Measurements from ENCODE around the gene HACD3.
"Not testable (repeated sequence)": the region's sequence is repeated elsewhere in the genome, so short reads cannot be mapped to it uniquely, and the experiment has no call there.

HACD3 gene

GRCh38 chr15:65530318-65531111, at the start of gene HACD3:
Gene HACD3, plus strand, starts transcription at chr15:65530463. Its CDS starts 169 bp downstream, at chr15:65530632.
- FAIRE-seq = no peak

- FAIRE-seq = peak; percentile 41
Measured at GRCh38 chr15:65484876-65485275, 45.4 kb upstream of the HACD3 start.

- no peak for FAIRE-seq
Measured at GRCh38 chr15:65494076-65494475, 36.2 kb upstream of the HACD3 start.

- no peak for FAIRE-seq
Measured at GRCh38 chr15:65509321-65509720, 20.9 kb upstream of the HACD3 start.

GRCh38 chr15:65512189-65512588, 18.1 kb upstream of the HACD3 start:
- FAIRE-seq = no peak

- FAIRE-seq = no peak
Measured at GRCh38 chr15:65512807-65513416, 17.4 kb upstream of the HACD3 start.

- FAIRE-seq = peak; percentile 49
Measured at GRCh38 chr15:65516997-65517865, 13.0 kb upstream of the HACD3 start, which contains the start of gene DPP8. Gene DPP8, minus strand, starts transcription at chr15:65517689. Its CDS starts 5,136 bp downstream, at chr15:65512553.

GRCh38 chr15:65517866-65518207, 12.4 kb upstream of the HACD3 start:
- FAIRE-seq = no peak

- FAIRE-seq = no peak
Measured at GRCh38 chr15:65518633-65519285, 11.5 kb upstream of the HACD3 start.

- no peak for FAIRE-seq
Measured at GRCh38 chr15:65521350-65521749, 8.9 kb upstream of the HACD3 start.

GRCh38 chr15:65524226-65524625, 6.0 kb upstream of the HACD3 start:
- FAIRE-seq = no peak

GRCh38 chr15:65525622-65526021, 4.6 kb upstream of the HACD3 start:
- FAIRE-seq = no peak

GRCh38 chr15:65528461-65529060, 1.7 kb upstream of the HACD3 start:
- no peak for FAIRE-seq

- FAIRE-seq = no peak
Measured at GRCh38 chr15:65529762-65530317, 423 bp upstream of the HACD3 start.

GRCh38 chr15:65532738-65533051, 2.4 kb downstream of the HACD3 start:
- no peak for FAIRE-seq

GRCh38 chr15:65533057-65533756, 2.9 kb downstream of the HACD3 start:
- no peak for FAIRE-seq

- no peak for FAIRE-seq
Measured at GRCh38 chr15:65535192-65535591, 4.9 kb downstream of the HACD3 start.

GRCh38 chr15:65540314-65540713, 10.1 kb downstream of the HACD3 start:
- no peak for FAIRE-seq

GRCh38 chr15:65541231-65541820, 11.1 kb downstream of the HACD3 start:
- FAIRE-seq = no peak

- no peak for FAIRE-seq
Measured at GRCh38 chr15:65547841-65548240, 17.6 kb downstream of the HACD3 start.

- not testable (repeated sequence) for FAIRE-seq
Measured at GRCh38 chr15:65549288-65549687, 19.0 kb downstream of the HACD3 start.

Measured in islet of Langerhans (tissue), 1 donor.